Astrocyte of the cerebellum (primary cell): ENCODE measurements around the gene PEX13.
A peak's percentile ranks its signal among the peaks of the same experiment; 100 is the strongest.

ENCODE experiments used
- DNase-seq: peaks from one replicate; pipeline ENCODE4 v3.0.0-alpha.2; 2011; ENCODE audit warnings: low read depth
- H3K4me3 ChIP-seq: 2 replicates; pipeline ENCODE4 v1.5.1; 2011; ENCODE audit warnings: mild to moderate bottlenecking, low read depth, low read length, moderate library complexity
- in situ Hi-C: cut with HindIII; loops from 2 replicates; pipeline ENCODE4 v1.10.0; 2017; ENCODE audit warnings: low sequenced_read_pairs
- TF ChIP-seq, protein P1 (sequence below): IDR thresholded peaks from 2 replicates; pipeline ENCODE4 v1.5.1; 2012; ENCODE audit warnings: low read length, low read depth, moderate library complexity, mild to moderate bottlenecking; ENCODE audit errors: missing control alignments

Gene PEX13, protein sequence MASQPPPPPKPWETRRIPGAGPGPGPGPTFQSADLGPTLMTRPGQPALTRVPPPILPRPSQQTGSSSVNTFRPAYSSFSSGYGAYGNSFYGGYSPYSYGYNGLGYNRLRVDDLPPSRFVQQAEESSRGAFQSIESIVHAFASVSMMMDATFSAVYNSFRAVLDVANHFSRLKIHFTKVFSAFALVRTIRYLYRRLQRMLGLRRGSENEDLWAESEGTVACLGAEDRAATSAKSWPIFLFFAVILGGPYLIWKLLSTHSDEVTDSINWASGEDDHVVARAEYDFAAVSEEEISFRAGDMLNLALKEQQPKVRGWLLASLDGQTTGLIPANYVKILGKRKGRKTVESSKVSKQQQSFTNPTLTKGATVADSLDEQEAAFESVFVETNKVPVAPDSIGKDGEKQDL

GRCh38 chr2:61017556-61018317, at the start of gene PEX13, which contains the start of gene PUS10:
Gene PEX13 (plus strand): TSS chr2:61017720. CDS start chr2:61017760, 40 bp downstream.
Gene PUS10 (minus strand): TSS chr2:61018255. CDS start chr2:61011890, 6,365 bp downstream.
- DNase-seq = no peak
- peak within 1 kb of the TSS; percentile 86 for H3K4me3 ChIP-seq
- in situ Hi-C loops = loop anchor here (25.0 kb wide), 1 partner anchor 255 kb away; the partner anchor contains the start of gene PAPOLG
- TF ChIP-seq, protein P1, sequence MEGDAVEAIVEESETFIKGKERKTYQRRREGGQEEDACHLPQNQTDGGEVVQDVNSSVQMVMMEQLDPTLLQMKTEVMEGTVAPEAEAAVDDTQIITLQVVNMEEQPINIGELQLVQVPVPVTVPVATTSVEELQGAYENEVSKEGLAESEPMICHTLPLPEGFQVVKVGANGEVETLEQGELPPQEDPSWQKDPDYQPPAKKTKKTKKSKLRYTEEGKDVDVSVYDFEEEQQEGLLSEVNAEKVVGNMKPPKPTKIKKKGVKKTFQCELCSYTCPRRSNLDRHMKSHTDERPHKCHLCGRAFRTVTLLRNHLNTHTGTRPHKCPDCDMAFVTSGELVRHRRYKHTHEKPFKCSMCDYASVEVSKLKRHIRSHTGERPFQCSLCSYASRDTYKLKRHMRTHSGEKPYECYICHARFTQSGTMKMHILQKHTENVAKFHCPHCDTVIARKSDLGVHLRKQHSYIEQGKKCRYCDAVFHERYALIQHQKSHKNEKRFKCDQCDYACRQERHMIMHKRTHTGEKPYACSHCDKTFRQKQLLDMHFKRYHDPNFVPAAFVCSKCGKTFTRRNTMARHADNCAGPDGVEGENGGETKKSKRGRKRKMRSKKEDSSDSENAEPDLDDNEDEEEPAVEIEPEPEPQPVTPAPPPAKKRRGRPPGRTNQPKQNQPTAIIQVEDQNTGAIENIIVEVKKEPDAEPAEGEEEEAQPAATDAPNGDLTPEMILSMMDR = no peak

DNA sequence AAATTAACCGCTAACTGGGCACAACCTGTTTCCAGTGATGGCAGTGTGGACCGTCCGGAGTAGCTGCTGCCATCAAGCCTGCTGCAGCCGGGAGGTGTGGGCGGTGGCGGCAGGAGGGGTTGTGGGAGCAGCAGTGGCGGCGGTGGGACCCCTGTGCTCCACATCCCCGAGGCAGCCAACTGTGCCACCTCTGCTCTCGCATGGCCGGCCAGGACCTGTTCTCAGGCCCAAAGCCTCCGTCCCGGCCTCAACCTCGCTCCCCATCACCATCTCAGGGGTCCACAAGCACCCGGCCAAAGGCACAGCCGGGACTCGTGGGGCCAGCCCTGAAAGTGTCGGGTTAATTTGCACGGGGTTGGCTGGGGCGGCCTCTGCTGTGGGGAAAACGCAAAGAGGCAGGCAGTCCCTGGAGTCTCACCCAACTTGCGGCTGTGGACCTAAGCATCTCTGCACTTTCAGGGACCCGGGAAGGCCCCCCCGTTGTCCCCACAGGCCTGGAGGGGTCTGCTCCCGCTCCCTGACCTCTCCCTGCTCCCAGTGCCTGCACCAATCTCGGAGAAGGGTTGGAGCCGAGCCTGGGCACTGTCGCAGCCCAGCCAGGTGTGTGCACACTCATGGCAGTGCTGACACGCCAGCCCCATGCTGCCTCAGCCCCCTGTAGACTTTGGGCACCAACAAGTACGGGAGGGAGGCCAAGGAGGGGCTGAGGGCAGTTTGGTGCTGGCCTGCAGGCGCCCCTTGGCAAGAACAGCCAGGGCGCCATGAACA, 44.4 kb upstream of the PEX13 start:
- no peak for DNase-seq
- TF ChIP-seq, protein P1 = no peak
- H3K4me3 ChIP-seq = no peak overlapping the region
- in situ Hi-C loops = no loop called here

DNA sequence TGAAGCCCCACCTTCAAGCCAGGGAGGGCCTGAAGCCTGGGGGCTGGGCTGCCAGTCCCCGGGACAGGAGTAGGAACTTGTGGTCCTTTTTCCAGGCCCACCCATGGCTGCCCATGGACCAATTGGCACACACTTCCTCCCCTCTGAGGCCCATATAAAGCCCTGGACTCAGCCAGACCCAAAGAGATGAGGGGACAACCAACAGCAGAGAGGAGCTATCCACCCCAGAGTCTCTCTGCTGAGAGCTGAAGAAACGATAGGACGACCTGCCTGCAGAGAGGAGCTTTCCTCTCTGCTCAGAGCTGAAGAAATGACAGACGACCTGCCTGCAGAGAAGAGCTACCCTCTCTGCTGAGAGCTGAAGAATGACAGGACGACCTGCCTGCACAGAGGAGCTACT, 43.8 kb upstream of the PEX13 start:
- in situ Hi-C loops = no loop called here
- no peak for DNase-seq
- H3K4me3 ChIP-seq = no peak overlapping the region
- TF ChIP-seq, protein P1 = no peak

DNA sequence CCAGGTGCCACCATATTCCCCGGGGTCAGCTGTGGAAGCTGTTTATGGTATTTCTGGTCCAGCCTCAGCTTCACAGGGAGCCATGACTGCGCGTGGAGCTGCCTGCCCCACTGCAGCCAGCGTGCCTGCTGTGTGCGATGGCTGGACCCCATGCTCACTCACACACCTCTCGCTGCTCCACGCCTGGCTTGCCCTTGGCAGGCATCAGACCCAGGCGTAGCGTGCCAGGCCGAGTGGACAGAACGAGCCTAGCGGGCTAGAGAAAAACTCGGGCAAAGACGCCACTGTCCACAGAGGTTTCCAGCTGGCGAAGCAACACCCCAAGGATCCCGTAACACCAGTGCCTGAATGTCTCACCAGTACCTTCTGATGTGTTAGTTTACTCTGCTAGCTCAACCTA, 42.9 kb upstream of the PEX13 start:
- no peak overlapping the region for H3K4me3 ChIP-seq
- TF ChIP-seq, protein P1 = no peak
- no peak for DNase-seq
- in situ Hi-C loops = no loop called here

DNA sequence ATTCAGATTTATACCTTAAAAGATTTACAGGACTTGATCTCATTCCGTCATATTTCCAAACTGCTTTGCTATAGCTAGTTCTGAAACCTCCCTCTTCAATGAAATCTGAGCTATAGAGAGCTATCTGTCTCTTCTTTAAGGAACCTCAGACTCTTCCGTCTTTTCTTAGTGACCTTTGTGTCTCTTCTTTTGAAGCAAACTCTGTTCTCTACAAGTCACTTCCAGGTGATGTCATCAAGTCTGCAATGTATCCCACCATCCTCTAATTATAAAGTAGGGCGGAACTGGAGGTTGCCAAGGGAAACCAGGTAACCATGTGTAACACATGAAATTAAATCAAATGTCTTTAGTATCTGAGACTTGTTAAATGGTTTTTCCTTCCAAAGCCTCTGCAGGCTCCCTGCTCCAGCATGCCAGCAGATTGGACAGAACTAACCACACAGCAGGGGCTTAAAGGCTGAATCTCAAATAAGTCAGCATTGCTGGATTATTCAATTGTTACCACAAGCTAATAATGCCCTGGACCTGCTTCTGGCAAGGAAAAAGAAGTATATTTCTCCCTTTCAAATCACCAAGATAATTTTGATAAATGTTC, 41.2 kb upstream of the PEX13 start:
- in situ Hi-C loops = no loop called here
- H3K4me3 ChIP-seq = no peak overlapping the region
- TF ChIP-seq, protein P1 = no peak
- no peak for DNase-seq
